HepG2 (cell line): ENCODE data around the gene DRC3. TPM values are rescaled to one million over a fixed set of nuclear protein-coding genes. Genes with fewer than 3 reads are reported as not detected.

Source experiments
- HNRNPL ChIP-seq: fragments of 200-400 bp; formaldehyde crosslinking; IDR thresholded peaks from 2 replicates; pipeline ENCODE4 v1.6.1; 2017; ENCODE audit warnings: mild to moderate bottlenecking, low read depth, low read length
- RERE ChIP-seq: IDR thresholded peaks from 2 replicates; pipeline ENCODE4 v1.6.1; 2016; ENCODE audit warnings: low read depth, missing genetic modification reagents, missing compliant biosample characterization
- TBX3 ChIP-seq: fragments of 450-650 bp; IDR thresholded peaks from 2 replicates; pipeline ENCODE4 v1.6.1; 2017; ENCODE audit warnings: antibody characterized with exemption, mild to moderate bottlenecking, inconsistent platforms, borderline replicate concordance
- ZNF703 ChIP-seq: sonication (generic); formaldehyde crosslinking; IDR thresholded peaks from 2 replicates; pipeline ENCODE4 v1.5.1; 2020; ENCODE audit warnings: missing genetic modification reagents, mild to moderate bottlenecking, moderate library complexity, borderline replicate concordance
- polyA plus RNA-seq, 8 experiments: library from polyadenylated mRNA; depleted of rRNA in 3 of 8; stranded (reverse) in 7 of 8; unstranded in 1 of 8; fragments of >200 nt; fragmentation: Illumina TruSeq in 4 of 8; extraction: Trizol in 4 of 8; gene quantifications; 2 replicates each; pipeline versions ENCODE4 v1.2.1 to v1.2.3, GENCODE V29; 2011 to 2016; ENCODE audit warnings: low read depth in 4 of 8, missing spikeins in 1 of 8, mixed read lengths in 1 of 8; ENCODE audit not compliant: insufficient read depth in 1 of 8
- total RNA-seq, 5 experiments: library from RNA; depleted of rRNA; stranded (reverse); fragments of >200 nt; fragmentation: Illumina TruSeq; extraction: Trizol; gene quantifications; 2 replicates each; pipeline ENCODE4 v1.2.3, GENCODE V29; 2016; ENCODE audit warnings: low read depth in 1 of 5
- TF ChIP-seq, protein P1 (sequence below): sonication (generic); formaldehyde crosslinking; IDR thresholded peaks from 2 replicates; pipeline ENCODE4 v1.5.1; 2020; ENCODE audit warnings: mild to moderate bottlenecking, missing genetic modification reagents, borderline replicate concordance

The DRC3 gene
- total and polyA plus RNA-seq, 2 of the 13 experiments (the other 11 are each of a cell fraction or from before 2014, with no cell fraction given): 0.53 to 0.87 TPM

DNA sequence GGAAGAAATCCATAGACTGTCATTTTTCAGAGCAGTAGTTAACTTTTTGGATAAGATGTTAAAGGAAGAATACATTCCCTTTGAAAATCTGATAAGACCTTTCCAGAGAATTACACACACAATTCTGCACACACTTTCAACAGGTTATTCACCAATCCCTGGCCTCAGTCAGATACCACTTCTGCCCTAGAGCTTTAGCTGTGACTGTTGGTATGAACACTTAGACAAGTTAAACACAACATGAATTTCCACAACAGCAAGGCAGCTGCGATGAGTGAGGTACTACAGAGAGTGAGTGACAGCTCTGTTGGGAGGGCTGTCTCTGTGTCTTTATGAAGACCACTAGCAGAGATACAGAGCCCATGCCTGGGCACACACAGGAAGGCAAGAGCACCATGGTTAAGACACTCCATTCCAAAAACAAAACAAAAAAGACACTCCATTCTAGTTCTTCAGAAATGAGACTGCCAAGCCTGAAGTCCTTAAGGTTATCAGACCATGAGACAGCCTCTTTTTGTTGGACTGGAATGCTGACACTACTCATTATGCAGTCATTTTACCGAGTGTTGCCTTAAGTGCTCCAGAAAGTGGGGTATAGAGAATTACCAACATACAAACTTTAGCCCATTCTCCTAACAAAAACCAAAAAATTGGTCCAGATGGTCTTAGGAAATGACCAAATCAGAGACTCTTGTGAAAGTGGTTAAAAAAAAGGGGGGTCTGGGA is 42.8 kb upstream of the DRC3 start (continued):
- TF ChIP-seq HNRNPL (no peak), TBX3 (no peak), ZNF703 (CRISPR knock-in tag) (no peak), RERE (no peak)
- TF ChIP-seq, protein P1, sequence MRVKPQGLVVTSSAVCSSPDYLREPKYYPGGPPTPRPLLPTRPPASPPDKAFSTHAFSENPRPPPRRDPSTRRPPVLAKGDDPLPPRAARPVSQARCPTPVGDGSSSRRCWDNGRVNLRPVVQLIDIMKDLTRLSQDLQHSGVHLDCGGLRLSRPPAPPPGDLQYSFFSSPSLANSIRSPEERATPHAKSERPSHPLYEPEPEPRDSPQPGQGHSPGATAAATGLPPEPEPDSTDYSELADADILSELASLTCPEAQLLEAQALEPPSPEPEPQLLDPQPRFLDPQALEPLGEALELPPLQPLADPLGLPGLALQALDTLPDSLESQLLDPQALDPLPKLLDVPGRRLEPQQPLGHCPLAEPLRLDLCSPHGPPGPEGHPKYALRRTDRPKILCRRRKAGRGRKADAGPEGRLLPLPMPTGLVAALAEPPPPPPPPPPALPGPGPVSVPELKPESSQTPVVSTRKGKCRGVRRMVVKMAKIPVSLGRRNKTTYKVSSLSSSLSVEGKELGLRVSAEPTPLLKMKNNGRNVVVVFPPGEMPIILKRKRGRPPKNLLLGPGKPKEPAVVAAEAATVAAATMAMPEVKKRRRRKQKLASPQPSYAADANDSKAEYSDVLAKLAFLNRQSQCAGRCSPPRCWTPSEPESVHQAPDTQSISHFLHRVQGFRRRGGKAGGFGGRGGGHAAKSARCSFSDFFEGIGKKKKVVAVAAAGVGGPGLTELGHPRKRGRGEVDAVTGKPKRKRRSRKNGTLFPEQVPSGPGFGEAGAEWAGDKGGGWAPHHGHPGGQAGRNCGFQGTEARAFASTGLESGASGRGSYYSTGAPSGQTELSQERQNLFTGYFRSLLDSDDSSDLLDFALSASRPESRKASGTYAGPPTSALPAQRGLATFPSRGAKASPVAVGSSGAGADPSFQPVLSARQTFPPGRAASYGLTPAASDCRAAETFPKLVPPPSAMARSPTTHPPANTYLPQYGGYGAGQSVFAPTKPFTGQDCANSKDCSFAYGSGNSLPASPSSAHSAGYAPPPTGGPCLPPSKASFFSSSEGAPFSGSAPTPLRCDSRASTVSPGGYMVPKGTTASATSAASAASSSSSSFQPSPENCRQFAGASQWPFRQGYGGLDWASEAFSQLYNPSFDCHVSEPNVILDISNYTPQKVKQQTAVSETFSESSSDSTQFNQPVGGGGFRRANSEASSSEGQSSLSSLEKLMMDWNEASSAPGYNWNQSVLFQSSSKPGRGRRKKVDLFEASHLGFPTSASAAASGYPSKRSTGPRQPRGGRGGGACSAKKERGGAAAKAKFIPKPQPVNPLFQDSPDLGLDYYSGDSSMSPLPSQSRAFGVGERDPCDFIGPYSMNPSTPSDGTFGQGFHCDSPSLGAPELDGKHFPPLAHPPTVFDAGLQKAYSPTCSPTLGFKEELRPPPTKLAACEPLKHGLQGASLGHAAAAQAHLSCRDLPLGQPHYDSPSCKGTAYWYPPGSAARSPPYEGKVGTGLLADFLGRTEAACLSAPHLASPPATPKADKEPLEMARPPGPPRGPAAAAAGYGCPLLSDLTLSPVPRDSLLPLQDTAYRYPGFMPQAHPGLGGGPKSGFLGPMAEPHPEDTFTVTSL (CRISPR knock-in tag): no peak
